Measurements from ENCODE around the gene CAP2.

- TF ChIP-seq POLR2AphosphoS5 (IDR thresholded peaks at IDR 0.05; ENCODE audit: borderline replicate concordance, low read depth, low read length), result no peak
- no peak for TF ChIP-seq EZH2 (IDR thresholded peaks at IDR 0.05)
- no peak for TF ChIP-seq FOXP2 (optimal IDR thresholded peaks at IDR 0.05; ENCODE audit: control extremely low read depth, extremely low read length, insufficient read depth)
Measured at GRCh38 chr6:17361013-17361412, 32.4 kb upstream of the CAP2 start.

Data from SK-N-MC (cell line).